Stimulated activated CD8-positive, alpha-beta memory T cell treated with anti-CD3 and anti-CD28 coated beads, Interleukin-7, amount 100 ng/mL, for 4 hours (primary cell): ENCODE measurements around the gene TNFRSF8.

Source experiments
- DNase-seq, 2 donors: peaks; one replicate each; pipeline ENCODE4 v3.0.0-alpha.2; 2020; ENCODE audit warnings: low read depth in 2 of 2

Gene TNFRSF8

DNA sequence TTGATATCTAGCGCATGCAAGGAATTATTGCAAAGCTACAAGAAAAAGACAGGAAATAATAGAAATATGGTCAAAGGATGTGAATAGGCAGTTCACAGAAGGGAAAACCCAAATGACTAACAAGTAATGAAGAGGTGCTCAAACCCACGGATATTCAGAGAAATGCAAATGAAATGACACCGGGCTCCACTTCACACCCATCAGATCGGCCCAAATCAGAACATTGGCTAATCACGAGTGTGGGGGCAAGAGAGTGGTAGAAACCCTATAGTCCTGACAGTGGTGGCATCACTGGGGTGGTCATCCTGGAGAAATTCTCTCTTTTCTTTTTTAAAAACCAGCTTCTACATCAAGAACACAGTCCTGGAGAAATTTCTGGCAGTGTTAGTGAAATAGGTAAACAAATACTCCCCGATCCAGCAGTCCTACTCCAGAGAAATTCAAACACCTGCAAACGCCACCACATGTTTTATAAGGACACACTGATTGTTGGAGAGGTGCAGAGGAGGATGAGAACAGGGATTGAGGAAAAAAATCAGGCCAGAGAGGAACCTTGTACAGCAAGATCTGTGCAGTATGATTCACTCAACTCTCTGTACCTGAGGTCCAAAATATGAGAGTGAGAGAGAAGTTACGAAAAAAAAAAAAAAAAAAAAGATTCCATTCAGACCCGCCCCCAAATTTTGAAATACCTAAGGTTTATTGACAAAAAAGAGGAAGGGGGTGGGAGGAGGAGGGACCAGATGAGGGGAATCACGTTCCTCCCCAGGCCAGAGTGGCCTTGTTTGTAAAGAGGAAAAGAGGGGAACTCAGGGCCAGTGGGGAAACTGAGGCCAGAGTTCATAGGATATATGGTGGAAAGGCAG lies 94.5 kb downstream of the TNFRSF8 start:
- no peak for DNase-seq

DNA sequence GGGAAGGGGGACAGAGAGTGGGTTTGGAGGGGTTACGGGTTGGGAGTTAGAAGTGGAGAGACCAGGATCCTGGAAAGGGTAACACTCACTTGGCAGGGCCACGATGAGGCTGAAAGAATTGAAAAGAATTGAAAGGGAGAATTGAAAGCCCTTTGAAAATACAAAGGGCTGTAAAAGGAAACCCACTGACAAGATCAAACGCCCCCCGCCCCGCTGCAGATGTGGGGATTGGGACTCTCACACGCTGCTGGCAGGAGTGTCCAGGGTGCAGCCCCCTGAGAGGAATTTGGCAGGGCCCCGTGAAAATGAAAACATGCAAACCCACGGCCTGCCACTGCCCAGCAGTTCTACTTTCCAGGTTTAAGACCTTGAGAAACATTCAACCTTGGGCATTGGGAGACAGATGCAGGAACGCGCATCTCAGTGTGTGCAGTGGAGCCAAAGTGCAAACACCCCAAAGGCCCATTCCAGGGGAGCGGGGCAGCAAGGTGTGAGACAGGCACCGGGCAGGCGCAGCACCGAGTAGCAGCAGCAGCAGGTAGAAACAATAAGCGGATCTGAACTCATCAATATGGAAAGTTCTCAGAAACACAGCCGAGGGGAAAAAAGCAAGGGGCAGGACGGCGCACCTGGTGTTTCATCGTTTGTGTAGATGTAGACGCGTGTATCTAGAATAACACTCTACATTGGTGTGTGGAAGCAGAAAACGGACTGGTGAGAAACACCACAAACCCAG lies 95.4 kb downstream of the TNFRSF8 start:
- no peak for DNase-seq

DNA sequence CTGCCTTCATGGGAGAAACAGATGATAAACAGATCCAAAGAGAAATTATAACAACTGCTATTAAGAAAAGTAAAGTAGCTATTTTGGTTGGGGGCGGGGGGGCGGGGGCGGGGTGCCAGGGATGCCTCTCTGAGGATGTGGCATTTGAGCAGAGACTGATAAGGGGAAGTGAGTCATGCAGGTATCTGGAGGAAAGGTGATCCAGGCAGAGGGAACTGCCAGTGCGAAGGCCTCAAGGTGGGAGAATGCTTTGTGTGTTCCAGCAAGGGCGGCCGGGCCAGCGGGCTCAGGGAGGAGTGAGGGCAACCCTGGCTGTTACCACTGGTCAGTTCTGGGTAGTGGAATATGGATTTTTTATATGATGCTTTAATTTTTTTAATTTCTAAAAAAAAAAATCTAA lies 96.7 kb downstream of the TNFRSF8 start:
- DNase-seq: no peak

DNA sequence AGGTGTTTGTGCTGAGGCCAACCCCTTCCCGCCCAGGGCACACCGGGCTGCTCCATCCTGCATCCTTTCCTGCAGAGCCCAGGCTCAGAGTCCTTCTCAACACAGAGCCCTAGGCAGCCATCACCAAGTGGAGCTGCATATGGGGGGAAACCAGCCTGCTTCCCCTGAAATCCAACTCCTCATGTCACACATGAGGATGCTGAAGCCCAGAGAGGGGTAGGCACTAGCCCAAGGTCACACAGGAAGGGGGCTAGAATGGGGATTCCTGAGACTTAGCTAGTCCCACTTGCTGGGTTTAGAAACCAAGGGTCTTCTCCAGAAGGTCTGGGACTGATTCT lies 98.2 kb downstream of the TNFRSF8 start:
- no peak for DNase-seq

DNA sequence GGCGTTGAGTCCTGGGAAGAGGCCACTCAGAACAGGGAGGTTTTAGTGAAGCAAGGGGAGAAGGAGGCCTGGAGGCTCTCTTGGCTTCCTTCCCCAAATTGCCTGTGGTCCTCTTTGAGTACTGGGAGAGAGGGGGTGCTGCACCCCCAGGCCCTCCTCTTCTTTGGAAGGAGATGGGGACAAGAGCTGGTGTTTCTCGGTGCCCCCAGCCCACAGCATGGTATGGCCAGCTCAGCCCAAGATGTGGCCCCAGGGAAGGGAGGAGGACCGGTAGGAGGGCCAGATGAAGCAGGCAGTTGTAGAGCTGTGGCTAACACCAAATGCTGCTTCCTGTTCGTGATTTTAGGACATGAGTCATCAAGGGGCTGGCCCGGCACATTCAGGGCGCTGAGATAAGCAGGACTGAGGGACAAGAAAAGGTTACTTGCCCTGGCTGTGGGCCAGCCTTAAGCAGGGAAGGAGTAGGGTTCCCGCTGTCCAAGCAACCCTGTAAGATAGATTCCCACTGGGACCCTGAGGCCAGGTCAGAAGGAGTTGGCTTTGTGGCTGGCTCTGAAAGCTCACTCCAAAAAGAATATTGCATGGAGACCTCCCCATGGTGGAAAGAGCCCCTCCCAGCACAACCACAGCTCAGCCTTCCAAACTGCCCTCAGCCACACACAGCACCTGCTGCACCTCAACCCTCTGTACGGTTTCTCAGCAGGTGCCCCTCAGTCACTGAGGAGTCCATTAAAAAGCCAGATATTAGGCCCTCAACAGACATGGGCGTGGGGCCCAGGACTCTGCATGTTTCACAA lies 98.8 kb downstream of the TNFRSF8 start:
- DNase-seq: peak; percentile 70 to 74

DNA sequence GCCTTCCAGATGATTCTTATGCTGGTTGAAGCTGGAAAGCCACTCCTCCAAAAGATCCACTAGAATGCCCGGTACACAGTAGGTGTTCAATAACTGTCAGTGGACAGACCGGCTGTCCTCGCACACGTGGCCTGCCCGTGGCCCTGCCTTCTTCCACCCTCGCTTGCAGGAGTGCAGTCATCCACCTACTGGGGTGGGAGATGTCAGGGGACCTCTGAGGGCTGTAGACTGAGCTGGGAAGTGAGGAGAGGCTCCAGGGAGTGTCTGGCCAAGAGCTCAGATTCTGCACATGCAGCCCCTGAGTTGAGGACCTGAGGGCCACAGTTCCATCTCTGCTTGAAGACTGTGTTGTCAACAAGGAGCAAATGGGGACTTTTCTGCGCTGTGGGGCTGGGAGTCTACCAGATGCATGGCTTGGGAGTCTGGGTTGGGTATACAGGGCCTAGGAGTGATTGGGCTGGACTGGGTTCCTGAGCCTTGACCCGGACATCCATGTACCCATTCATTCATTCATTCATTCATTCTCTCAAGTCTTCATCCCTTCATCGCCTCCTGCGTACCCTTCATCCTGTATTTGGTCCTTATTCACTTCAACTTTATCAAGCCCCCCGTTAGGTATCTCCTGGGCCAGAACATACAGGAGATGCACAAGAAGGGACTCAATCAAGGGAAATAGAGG lies 99.5 kb downstream of the TNFRSF8 start:
- DNase-seq: no peak

DNA sequence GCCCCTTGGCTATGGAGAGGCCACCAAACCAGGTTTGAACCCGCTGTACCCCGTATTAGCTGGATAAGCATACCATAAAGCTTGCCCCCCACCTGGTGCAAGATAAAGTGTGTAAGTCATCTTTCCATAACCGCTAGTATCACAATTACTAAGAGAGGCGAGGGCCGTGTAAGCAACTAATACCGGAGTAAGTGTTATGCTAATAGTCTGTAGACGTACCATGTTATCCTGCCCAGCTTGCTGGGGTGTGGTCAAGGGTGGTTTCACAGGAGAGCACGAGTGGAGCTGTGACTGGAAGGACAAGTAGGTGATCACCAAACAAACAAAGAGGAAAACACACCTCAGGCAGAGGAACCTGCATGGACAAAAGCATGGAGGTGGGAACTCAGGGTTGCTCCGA lies 100.1 kb downstream of the TNFRSF8 start:
- DNase-seq: no peak

DNA sequence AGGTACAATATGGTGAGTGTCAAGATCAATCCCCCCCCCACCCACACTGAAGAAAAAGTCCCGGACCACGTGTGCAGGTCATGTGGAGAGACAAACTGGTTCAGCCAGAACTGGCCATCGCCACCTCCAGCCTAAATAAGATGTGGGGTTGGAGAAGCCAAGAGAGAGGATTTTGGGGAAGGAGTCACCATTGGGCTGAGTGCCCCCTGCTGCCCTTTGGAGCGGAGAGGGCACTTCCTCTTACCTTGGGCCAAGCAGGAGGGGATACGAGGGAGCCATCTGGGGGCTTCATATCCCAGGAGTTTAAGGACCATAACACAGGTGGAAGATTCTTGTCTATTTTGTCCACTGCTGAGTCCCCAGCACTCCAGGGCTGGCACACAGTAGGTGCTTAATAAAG lies 101.1 kb downstream of the TNFRSF8 start:
- no peak for DNase-seq

DNA sequence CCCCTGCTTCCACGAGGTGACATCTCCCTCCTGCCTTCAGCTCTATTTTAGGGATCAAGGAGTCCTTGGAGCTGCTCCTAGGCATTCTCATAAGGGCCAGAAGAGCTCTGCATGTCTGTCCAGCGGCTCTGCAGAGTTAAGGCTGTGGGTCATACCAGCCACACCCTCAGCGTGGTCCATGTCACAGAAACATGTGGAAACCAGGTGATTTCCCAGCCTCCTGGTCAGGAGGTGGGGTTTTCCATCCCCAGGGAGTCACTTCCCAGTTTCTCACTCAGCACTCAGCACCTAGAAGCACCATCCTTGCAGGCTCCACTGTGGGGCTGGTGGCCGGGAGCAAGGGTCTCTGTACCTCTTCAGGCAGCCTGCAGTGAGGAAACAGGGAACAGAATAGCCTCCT lies 102.2 kb downstream of the TNFRSF8 start:
- DNase-seq: no peak

DNA sequence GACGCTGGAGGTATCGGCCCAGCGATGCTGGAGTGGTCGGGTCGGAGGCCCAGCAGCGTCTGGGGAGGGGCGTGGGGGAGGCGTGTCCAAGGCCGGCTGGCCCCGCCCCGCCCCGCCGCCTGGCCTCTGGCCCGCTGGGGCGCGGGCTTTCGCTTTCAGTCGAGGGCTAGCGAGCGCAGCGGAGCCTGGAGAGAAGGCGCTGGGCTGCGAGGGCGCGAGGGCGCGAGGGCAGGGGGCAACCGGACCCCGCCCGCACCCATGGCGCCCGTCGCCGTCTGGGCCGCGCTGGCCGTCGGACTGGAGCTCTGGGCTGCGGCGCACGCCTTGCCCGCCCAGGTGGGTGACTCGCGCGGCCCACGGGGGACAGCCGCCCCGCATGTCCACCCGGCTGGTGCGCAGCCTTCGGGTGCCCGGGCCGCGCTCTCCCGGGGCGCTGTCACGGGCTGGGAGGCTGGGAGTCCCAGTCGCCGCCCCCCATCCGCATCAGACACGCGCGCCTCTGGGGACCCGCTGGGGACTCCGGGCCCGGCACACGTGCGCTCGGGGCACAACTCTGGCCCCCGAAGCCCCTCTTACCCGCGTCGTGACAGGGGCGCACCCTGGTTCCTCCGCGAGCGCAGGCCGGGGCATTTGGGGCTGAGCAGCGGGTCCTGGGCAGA lies 103.9 kb downstream of the TNFRSF8 start, which contains the start of gene TNFRSF1B:
Gene TNFRSF1B, plus strand, starts transcription at position 158 of the 659 bp plus-strand sequence. Its CDS starts 101 bp downstream, at position 259.
- DNase-seq: peak in 1 of 2 donors; percentile 69

DNA sequence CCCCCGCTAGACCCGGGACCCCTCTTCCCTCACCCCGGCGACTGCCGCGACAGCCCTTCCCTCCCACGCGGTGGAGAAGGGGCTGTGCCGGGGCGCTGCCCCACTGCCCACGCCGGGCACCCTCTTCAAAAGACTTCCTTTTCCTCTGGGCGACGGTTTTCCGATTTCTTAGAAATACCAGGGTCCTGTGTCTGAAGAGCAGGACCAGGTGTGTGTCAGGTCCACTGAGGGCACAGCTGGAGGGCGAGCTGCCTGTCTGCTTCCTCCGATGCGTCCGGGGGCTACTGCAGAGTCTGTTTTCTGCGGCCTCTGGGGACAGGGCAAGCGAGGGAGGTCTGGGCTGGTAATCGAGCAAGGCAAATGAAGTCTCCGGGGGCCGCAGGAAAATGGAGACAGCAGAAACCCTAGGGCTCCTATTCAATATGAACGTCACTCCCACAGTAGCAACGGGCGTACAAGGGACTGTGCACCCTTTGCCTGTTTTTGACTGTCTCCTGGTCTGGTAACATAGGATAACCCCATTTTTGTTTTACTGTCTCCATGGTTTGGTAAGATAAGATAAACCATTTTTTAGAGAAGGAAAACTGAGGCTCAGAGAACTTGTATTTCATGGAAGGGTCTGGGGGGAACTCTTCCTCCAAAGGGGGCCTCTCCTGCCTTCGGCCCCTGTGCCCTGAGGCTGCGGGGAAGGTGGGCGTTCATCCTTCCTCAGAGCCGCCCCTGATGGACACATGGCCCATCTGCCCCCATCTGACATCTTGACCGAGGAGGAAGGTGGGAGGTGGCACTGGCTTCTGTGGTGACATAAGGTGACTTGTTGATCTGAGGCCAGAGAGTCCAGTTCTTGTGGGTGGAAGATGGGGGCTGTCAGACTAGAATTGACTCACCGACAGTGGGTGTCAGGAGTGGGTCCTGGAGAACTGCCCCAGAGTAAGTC lies 104.7 kb downstream of the TNFRSF8 start:
- DNase-seq: no peak

DNA sequence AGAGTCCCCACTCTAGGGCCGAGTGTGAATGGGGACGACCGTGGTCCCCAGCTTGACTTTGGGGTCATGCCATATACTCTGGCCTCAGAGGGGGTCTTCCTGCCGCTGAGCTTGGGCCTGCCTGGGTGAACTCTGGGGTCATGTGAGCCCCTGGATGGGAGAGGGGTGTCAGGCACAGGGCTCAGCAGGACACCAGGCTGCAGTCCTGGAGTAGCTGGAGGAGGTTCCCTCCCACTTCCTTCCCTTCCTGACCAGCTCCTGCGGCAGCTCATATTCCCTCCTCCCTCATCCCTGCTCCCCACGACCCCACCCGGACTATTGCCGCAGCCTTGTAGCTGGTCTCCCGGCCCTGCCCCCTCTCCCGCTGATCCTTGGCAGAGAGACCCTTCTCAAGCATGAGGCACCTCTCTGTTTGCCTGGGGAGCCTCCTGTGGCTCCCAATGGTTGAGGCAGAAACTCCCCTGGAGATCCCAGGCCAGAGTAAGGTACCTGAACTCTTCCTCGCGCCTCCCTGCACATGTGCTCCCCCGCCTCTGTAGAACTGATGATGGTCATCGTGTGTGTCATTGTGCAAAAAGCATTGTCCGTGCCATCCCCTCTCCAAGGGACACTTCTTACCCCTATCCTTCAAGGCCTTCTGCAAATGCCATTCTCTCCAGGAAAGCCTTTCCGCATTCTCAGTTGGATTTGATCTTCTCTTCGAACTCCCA lies 105.5 kb downstream of the TNFRSF8 start:
- DNase-seq: no peak

DNA sequence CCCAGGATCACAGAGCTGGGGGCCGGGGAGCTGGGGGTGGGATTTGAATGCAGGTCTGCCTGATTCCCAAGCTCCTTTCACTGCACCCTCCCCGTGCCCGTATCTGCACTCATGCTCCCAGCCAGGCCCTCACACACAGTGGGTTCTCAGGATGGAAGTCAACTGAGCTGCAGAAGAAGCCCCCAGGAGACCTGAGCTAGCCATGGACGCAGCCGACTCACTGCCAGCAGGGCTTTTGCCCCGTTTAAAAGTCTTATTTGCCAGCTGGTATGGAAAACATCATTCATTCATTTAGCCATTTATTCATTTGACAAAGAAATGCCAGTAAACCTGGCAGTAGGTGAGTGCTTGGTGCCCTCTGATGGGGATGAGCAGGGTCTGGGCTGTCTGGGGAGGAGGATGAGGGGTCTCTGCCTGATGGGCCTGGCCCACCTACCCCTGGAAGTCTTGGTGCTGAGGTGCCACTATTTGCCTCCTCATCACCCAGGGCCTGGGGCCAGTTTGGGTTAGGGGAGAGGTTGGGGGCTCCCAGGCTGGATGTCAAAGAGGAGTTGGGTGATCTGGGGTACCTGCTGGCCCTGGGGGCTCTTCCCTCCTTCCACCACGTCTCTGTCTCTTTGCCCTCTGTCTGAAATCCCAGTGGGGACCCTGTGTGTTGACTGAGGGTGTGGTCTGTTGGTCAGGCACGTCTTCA lies 106.5 kb downstream of the TNFRSF8 start:
- DNase-seq: no peak

DNA sequence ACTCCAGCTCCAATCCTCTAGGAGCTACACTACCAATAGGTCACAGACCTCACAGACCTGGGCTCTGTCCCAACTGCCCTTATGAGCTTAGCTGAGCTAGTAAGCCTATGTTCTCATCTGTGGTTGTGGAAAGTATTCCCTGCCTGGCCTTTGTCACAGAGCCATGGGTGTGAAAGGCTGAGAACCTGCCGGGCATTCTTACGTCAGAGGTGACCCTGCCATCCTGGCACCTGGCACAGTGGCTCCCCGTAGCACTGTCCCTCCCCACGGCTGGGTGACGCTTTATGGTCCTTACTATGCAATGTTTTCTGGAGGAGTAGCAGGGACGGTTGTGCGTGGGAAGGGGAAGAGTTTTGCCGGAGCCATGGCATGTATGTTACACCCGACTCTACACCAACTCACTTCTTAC lies 107.2 kb downstream of the TNFRSF8 start:
- no peak for DNase-seq

DNA sequence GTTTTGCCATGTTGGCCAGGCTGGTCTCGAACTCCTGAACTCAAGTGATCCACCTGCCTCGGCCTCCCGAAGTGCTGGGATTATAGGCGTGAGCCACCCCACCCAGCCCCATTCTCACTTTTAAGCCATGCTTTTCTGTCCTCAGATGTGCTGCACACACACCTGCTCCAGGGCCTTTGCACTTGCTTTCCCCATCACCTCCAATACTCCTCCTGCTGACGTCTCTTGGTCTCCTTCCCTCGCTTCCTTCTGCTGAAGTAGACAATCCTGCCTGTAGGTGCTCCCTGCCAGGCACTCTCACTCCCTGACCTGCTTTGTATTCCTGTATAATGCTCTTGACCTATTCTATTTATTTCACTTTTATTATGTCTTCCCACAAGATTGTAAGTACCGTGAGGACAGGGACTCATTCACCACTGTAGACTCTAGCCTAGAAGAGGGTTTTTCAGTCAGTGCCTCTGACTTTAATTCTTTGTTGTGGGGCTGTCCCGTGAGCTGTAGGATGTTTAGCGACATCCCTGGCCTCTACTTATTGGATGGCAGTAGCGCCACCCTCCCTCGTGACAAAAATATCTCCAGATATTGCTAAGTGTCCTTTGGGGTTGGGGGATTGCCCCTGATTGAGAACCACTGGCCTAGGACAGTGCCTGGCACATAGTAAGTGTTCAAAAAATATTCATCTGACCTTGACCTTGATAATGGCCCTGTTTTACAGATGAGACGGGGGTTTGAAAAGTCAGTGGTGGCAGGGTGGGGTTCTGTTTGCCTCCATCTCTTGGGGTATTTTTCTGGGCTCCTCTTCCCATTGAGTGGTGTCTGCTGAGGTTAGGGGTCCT lies 108.3 kb downstream of the TNFRSF8 start:
- no peak for DNase-seq

DNA sequence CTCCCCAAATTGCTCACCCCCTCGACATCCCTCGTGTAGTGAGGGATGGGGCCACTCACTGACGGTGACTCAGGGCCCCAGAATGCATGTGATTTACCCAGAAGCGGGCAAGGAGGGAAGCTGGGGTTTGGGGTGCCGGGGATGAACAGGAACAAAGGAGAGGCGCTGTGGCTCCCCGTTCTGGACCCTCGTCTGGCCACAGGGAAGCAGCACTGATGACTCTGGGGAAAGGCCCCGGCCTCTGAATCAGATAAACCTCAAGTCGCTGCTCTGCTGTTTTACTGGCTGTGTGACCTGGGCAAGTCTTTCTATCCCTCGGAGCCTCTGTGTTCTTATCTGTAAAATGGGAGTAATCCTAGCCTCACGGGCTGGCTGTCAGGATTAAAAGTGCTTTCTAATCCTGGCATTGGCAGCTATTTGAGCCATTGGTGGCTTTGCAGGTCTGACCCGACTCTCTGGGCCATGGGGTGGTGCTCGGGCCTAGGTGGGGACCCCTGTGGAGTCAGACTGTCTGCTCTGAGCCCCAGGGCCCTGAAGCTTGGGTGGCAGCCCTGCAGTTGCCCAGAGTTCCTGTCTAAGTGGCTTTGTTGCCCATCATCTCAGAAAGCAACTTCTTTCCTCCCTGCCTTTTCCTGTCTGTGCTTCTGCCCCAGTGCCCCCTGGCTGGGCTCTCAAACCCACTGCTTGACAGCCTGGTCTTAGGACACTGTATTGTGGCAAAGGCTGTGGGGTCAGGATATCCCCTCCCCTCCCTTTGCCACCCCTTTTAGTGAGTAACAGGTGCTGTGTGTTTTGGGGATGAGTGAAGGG lies 109.1 kb downstream of the TNFRSF8 start:
- no peak for DNase-seq

DNA sequence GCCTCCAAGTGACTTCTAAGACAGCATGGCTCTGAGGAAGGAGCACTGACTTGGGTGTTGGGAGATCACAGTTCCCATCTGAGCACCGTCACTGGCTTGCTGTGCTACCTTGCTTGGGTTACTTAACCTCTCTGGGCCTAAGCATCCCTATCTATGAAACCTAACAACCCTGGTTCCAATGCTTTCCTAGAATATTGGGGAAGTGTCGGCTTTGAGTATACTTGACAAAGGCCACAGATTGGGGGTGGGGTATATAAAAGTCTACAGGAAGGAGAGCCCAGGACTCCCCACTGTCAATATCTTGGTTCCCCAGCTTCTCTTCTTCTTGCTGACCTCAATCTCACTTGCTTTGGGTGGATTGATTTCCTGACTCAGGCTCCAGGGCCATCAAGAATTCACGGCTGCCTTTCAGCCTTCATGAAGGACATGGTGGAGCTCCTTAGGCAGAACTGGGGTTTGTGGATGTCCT lies 110.0 kb downstream of the TNFRSF8 start:
- DNase-seq: no peak
